IMR-90 (cell line): ENCODE results near the gene RPN1.
A peak's percentile ranks its signal among the peaks of the same experiment; 100 is the strongest.

Source experiments
- CEBPB ChIP-seq: IDR thresholded peaks from 2 replicates; pipeline ENCODE4 v1.6.1; 2012; ENCODE audit warnings: low read depth, low read length, improper control_type of control experiment
- FOS ChIP-seq: fragments of 150-350 bp; IDR thresholded peaks from 2 replicates; pipeline ENCODE4 v1.6.1; 2016; ENCODE audit warnings: low read depth, low read length
- MAFK ChIP-seq: IDR thresholded peaks from 2 replicates; pipeline ENCODE4 v1.6.1; 2012; ENCODE audit warnings: low read depth, low read length, improper control_type of control experiment
- MAZ ChIP-seq: IDR thresholded peaks from 2 replicates; pipeline ENCODE4 v1.6.1; 2012; ENCODE audit warnings: low read depth, mild to moderate bottlenecking, low read length, improper control_type of control experiment, moderate library complexity, borderline replicate concordance
- MXI1 ChIP-seq: IDR thresholded peaks from 2 replicates; pipeline ENCODE4 v1.6.1; 2012; ENCODE audit warnings: low read depth, mild to moderate bottlenecking, low read length, moderate library complexity, borderline replicate concordance
- NFE2L2 ChIP-seq: fragments of 150-350 bp; IDR thresholded peaks from 2 replicates; pipeline ENCODE4 v1.6.1; 2016; ENCODE audit warnings: low read depth, mild to moderate bottlenecking, low read length
- POLR2A ChIP-seq: IDR thresholded peaks from 2 replicates; pipeline ENCODE4 v1.6.1; 2012; ENCODE audit warnings: mild to moderate bottlenecking, low read depth, low read length
- RAD21 ChIP-seq: IDR thresholded peaks from 2 replicates; pipeline ENCODE4 v1.6.1; 2012; ENCODE audit warnings: low read length, improper control_type of control experiment
- RFX5 ChIP-seq: IDR thresholded peaks from 2 replicates; pipeline ENCODE4 v1.8.0; 2012; ENCODE audit warnings: low read depth, mild to moderate bottlenecking, low read length, moderate library complexity
- SMC3 ChIP-seq: fragments of 150-350 bp; IDR thresholded peaks from 2 replicates; pipeline ENCODE4 v1.6.1; 2016; ENCODE audit warnings: low read depth, mild to moderate bottlenecking, antibody characterized with exemption, low read length, moderate library complexity
- TF ChIP-seq, protein P1 (sequence below): conservative IDR thresholded peaks from 2 replicates; pipeline ENCODE4 v1.5.1; 2012; ENCODE audit warnings: mild to moderate bottlenecking, low read depth, low read length, improper control_type of control experiment
- TF ChIP-seq, protein P2 (sequence below): fragments of 150-350 bp; IDR thresholded peaks from 2 replicates; pipeline ENCODE4 v1.6.1; 2017; ENCODE audit warnings: mild to moderate bottlenecking, antibody characterized with exemption, low read length, low read depth

DNA sequence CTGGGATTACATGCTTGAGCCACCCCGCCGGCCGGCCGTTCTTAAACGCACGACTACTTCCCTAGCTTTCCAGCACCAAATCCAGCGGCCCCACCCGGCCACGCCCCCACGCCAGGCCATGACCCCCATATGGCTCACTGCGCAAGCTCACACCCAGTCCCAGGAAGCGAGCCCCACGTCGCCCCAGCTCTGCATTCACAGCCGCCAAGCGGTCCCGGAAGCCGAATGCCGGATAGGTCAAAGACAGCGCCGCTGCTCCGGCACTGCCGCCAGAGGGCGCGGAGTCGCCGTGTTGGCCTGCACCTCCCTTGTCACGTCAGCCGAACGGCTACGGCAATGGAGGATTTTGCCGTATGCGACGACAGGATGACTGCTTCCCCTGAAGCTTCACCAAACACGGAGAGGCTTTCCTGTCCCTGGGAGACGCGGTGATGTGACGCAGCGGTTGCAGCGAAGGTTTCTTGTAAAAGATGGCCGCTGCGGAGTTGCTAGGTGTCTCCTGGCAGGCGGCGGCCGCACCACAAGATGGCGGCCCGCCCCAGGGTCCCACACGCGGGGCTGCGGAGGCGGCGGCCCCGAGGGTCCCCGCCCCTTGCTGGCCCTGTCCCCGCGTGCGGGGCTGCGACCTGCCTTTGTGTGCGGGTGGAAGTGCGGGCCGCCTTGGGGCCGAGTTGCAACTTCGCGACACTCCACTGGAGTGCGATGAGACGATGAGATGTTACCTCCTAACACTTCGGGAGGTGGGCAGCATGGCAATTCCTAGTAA, 30.2 kb upstream of the RPN1 start:
- TF ChIP-seq, protein P1, sequence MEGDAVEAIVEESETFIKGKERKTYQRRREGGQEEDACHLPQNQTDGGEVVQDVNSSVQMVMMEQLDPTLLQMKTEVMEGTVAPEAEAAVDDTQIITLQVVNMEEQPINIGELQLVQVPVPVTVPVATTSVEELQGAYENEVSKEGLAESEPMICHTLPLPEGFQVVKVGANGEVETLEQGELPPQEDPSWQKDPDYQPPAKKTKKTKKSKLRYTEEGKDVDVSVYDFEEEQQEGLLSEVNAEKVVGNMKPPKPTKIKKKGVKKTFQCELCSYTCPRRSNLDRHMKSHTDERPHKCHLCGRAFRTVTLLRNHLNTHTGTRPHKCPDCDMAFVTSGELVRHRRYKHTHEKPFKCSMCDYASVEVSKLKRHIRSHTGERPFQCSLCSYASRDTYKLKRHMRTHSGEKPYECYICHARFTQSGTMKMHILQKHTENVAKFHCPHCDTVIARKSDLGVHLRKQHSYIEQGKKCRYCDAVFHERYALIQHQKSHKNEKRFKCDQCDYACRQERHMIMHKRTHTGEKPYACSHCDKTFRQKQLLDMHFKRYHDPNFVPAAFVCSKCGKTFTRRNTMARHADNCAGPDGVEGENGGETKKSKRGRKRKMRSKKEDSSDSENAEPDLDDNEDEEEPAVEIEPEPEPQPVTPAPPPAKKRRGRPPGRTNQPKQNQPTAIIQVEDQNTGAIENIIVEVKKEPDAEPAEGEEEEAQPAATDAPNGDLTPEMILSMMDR = peak; percentile 98
- no peak for TF ChIP-seq NFE2L2
- TF ChIP-seq MXI1 = no peak; the same call in 1 of the 2 replicates
- TF ChIP-seq POLR2A = peak; percentile 82; the same call in 1 of the 2 replicates
- no peak for TF ChIP-seq CEBPB
- TF ChIP-seq FOS = 0 out of 2 replicates have a peak, but pooled peaks have one; percentile 15
- peak; percentile 73; the same call in 1 of the 2 replicates for TF ChIP-seq MAZ
- no peak for TF ChIP-seq MAFK
- TF ChIP-seq RFX5 = peak; percentile 66; the same call in 1 of the 2 replicates
- peak; percentile 81 for TF ChIP-seq RAD21
- TF ChIP-seq, protein P2, sequence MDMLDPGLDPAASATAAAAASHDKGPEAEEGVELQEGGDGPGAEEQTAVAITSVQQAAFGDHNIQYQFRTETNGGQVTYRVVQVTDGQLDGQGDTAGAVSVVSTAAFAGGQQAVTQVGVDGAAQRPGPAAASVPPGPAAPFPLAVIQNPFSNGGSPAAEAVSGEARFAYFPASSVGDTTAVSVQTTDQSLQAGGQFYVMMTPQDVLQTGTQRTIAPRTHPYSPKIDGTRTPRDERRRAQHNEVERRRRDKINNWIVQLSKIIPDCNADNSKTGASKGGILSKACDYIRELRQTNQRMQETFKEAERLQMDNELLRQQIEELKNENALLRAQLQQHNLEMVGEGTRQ = peak; percentile 21; the same call in 1 of the 2 replicates
- peak; percentile 84 for TF ChIP-seq SMC3
